Measurements from ENCODE around the gene SCO2. TPM values are rescaled to one million over a fixed set of nuclear protein-coding genes. Genes with fewer than 3 reads are reported as not detected.

Gene SCO2
- total and polyA plus RNA-seq, 2 of the 13 experiments (the other 11 are each of a cell fraction or from before 2014, with no cell fraction given) = 0.32 to 3.7 TPM

DNA sequence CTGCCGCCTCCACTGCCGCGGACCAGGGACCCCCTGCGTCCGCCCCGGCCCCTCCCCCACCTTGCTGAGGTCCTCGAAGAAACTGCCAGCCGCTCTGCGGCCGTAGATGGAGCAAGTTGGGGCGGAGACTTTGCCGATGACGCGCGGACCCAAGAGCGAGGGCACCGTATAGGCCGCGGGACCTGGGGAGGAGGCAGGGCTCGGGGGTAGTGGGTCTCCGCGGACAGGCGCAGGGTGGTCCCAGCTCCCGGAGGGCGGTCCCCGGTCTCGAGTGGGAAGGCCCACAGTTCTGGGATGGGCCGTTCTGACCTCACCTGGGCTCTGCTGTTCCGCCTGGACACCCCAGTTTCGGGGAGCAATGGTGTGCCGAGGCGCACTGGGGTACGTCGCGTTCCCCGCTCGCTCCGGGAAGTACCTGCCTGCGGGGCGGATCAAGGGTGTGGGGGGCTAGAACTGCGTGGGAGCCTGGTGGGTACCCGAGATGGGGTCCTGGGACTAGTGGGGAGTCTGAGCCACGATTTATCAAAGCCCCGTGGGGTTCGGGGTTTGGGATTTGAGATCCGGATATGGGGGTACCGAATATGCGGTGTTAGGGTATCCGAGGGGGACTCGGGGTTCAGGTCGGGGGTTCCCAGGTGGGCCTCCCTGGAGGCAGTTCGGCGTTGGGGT lies 5.6 kb upstream of the SCO2 start (continued):
- TF ChIP-seq RELA (CRISPR knock-in tag; IDR thresholded peaks at IDR 0.05) (no peak), FLYWCH1 (CRISPR knock-in tag; IDR thresholded peaks at IDR 0.05) (no peak), HMG20B (CRISPR knock-in tag; conservative IDR thresholded peaks at IDR 0.05) (no peak), ZNF468 (CRISPR knock-in tag; IDR thresholded peaks at IDR 0.05) (no peak), SATB2 (CRISPR knock-in tag; IDR thresholded peaks at IDR 0.05) (no peak), ARNTL (CRISPR knock-in tag; IDR thresholded peaks at IDR 0.05) (no peak; the same call in 1 of the 2 replicates)
- TF ChIP-seq, protein P1, sequence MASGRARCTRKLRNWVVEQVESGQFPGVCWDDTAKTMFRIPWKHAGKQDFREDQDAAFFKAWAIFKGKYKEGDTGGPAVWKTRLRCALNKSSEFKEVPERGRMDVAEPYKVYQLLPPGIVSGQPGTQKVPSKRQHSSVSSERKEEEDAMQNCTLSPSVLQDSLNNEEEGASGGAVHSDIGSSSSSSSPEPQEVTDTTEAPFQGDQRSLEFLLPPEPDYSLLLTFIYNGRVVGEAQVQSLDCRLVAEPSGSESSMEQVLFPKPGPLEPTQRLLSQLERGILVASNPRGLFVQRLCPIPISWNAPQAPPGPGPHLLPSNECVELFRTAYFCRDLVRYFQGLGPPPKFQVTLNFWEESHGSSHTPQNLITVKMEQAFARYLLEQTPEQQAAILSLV (CRISPR knock-in tag; IDR thresholded peaks at IDR 0.05; ENCODE audit: borderline replicate concordance) = no peak
- TF ChIP-seq, protein P2, sequence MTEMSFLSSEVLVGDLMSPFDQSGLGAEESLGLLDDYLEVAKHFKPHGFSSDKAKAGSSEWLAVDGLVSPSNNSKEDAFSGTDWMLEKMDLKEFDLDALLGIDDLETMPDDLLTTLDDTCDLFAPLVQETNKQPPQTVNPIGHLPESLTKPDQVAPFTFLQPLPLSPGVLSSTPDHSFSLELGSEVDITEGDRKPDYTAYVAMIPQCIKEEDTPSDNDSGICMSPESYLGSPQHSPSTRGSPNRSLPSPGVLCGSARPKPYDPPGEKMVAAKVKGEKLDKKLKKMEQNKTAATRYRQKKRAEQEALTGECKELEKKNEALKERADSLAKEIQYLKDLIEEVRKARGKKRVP (CRISPR knock-in tag; IDR thresholded peaks at IDR 0.05) = no peak
- TF ChIP-seq, protein P3, sequence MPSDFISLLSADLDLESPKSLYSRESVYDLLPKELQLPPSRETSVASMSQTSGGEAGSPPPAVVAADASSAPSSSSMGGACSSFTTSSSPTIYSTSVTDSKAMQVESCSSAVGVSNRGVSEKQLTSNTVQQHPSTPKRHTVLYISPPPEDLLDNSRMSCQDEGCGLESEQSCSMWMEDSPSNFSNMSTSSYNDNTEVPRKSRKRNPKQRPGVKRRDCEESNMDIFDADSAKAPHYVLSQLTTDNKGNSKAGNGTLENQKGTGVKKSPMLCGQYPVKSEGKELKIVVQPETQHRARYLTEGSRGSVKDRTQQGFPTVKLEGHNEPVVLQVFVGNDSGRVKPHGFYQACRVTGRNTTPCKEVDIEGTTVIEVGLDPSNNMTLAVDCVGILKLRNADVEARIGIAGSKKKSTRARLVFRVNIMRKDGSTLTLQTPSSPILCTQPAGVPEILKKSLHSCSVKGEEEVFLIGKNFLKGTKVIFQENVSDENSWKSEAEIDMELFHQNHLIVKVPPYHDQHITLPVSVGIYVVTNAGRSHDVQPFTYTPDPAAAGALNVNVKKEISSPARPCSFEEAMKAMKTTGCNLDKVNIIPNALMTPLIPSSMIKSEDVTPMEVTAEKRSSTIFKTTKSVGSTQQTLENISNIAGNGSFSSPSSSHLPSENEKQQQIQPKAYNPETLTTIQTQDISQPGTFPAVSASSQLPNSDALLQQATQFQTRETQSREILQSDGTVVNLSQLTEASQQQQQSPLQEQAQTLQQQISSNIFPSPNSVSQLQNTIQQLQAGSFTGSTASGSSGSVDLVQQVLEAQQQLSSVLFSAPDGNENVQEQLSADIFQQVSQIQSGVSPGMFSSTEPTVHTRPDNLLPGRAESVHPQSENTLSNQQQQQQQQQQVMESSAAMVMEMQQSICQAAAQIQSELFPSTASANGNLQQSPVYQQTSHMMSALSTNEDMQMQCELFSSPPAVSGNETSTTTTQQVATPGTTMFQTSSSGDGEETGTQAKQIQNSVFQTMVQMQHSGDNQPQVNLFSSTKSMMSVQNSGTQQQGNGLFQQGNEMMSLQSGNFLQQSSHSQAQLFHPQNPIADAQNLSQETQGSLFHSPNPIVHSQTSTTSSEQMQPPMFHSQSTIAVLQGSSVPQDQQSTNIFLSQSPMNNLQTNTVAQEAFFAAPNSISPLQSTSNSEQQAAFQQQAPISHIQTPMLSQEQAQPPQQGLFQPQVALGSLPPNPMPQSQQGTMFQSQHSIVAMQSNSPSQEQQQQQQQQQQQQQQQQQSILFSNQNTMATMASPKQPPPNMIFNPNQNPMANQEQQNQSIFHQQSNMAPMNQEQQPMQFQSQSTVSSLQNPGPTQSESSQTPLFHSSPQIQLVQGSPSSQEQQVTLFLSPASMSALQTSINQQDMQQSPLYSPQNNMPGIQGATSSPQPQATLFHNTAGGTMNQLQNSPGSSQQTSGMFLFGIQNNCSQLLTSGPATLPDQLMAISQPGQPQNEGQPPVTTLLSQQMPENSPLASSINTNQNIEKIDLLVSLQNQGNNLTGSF (CRISPR knock-in tag; IDR thresholded peaks at IDR 0.05) = no peak
- TF ChIP-seq, protein P4, sequence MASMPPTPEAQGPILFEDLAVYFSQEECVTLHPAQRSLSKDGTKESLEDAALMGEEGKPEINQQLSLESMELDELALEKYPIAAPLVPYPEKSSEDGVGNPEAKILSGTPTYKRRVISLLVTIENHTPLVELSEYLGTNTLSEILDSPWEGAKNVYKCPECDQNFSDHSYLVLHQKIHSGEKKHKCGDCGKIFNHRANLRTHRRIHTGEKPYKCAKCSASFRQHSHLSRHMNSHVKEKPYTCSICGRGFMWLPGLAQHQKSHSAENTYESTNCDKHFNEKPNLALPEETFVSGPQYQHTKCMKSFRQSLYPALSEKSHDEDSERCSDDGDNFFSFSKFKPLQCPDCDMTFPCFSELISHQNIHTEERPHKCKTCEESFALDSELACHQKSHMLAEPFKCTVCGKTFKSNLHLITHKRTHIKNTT (CRISPR knock-in tag; IDR thresholded peaks at IDR 0.05) = no peak

Data from HepG2 (cell line).